Mammary epithelial cell (primary cell): ENCODE measurements around the gene MYL3.

Experiments used
- EZH2 ChIP-seq: IDR thresholded peaks from 2 replicates; pipeline ENCODE4 v1.6.1; 2012; ENCODE audit warnings: low read length, inconsistent platforms, borderline replicate concordance
- TF ChIP-seq, protein P1 (sequence below), 2 donors: IDR thresholded peaks in 1 of 2; conservative IDR thresholded peaks in 1 of 2; 2 replicates each; pipeline ENCODE4 v1.5.1; 2011 to 2012; ENCODE audit warnings: inconsistent platforms in 2 of 2, low read length in 2 of 2, mild to moderate bottlenecking in 2 of 2, control low read depth in 1 of 2, low read depth in 1 of 2; ENCODE audit not compliant: insufficient read depth in 1 of 2; ENCODE audit errors: extremely low read depth in 1 of 2

GRCh38 chr3:46831841-46832240 lies 31.4 kb downstream of the MYL3 start:
- TF ChIP-seq, protein P1, sequence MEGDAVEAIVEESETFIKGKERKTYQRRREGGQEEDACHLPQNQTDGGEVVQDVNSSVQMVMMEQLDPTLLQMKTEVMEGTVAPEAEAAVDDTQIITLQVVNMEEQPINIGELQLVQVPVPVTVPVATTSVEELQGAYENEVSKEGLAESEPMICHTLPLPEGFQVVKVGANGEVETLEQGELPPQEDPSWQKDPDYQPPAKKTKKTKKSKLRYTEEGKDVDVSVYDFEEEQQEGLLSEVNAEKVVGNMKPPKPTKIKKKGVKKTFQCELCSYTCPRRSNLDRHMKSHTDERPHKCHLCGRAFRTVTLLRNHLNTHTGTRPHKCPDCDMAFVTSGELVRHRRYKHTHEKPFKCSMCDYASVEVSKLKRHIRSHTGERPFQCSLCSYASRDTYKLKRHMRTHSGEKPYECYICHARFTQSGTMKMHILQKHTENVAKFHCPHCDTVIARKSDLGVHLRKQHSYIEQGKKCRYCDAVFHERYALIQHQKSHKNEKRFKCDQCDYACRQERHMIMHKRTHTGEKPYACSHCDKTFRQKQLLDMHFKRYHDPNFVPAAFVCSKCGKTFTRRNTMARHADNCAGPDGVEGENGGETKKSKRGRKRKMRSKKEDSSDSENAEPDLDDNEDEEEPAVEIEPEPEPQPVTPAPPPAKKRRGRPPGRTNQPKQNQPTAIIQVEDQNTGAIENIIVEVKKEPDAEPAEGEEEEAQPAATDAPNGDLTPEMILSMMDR (conservative IDR thresholded peaks at IDR 0.05 in 1 of 2, IDR thresholded peaks at IDR 0.05 in 1 of 2; ENCODE audit: extremely low read depth in 1 of 2, insufficient read depth in 1 of 2, low read depth in 1 of 2, low read length in 2 of 2): no peak
- no peak for TF ChIP-seq EZH2
